SK-N-SH treated with all-trans-retinoic acid at 6 μM for 48 hours (cell line): ENCODE data around the gene ANKRD60.

Source experiments
- ATAC-seq: fragments of 200-7000 bp; cut with Tn5 transposase; 3 replicates; pipeline ENCODE4 v1.9.1; 2020; ENCODE audit warnings: mild to moderate bottlenecking, moderate library complexity
- ARNTL ChIP-seq: fragments of 450-650 bp; formaldehyde crosslinking; IDR thresholded peaks from 2 replicates; pipeline ENCODE4 v1.5.0; 2020; ENCODE audit warnings: low read depth, mild to moderate bottlenecking, moderate library complexity, borderline replicate concordance
- BACH2 ChIP-seq: fragments of 250-450 bp; sonication (Bioruptor Pico); IDR thresholded peaks from 2 replicates; pipeline ENCODE4 v1.9.0; 2021; ENCODE audit warnings: mild to moderate bottlenecking, borderline replicate concordance
- CREB5 ChIP-seq: fragments of 250-450 bp; sonication (Bioruptor Pico); IDR thresholded peaks from 2 replicates; pipeline ENCODE4 v1.5.1; 2020; ENCODE audit warnings: low read depth, mild to moderate bottlenecking, moderate library complexity
- CSDC2 ChIP-seq: fragments of 250-450 bp; sonication (Bioruptor Pico); IDR thresholded peaks from 2 replicates; pipeline ENCODE4 v1.5.0; 2020; ENCODE audit warnings: mild to moderate bottlenecking, moderate library complexity
- CSRNP3 ChIP-seq: fragments of 250-450 bp; sonication (Bioruptor Pico); IDR thresholded peaks from 2 replicates; pipeline ENCODE4 v1.5.1; 2021; ENCODE audit warnings: mild to moderate bottlenecking, moderate library complexity
- ESRRG ChIP-seq: fragments of 250-450 bp; sonication (Bioruptor Pico); IDR thresholded peaks from 2 replicates; pipeline ENCODE4 v1.6.1; 2021; ENCODE audit warnings: mild to moderate bottlenecking
- GLIS3 ChIP-seq: fragments of 250-450 bp; sonication (Bioruptor Pico); IDR thresholded peaks from 2 replicates; pipeline ENCODE4 v1.5.0; 2020; ENCODE audit warnings: mild to moderate bottlenecking, moderate library complexity
- ISL1 ChIP-seq: fragments of 250-450 bp; sonication (Bioruptor Pico); IDR thresholded peaks from 2 replicates; pipeline ENCODE4 v2.1.2; 2022; ENCODE audit warnings: mild to moderate bottlenecking, moderate library complexity
- OSR1 ChIP-seq: fragments of 250-450 bp; sonication (Bioruptor Pico); IDR thresholded peaks from 2 replicates; pipeline ENCODE4 v1.8.0; 2022; ENCODE audit warnings: moderate library complexity, mild to moderate bottlenecking, inconsistent platforms
- PATZ1 ChIP-seq: fragments of 250-450 bp; sonication (Bioruptor Pico); IDR thresholded peaks from 2 replicates; pipeline ENCODE4 v1.8.0; 2020; ENCODE audit warnings: mild to moderate bottlenecking, moderate library complexity, borderline replicate concordance
- POU6F1 ChIP-seq: fragments of 250-450 bp; sonication (Bioruptor Pico); IDR thresholded peaks from 2 replicates; pipeline ENCODE4 v1.8.0; 2021; ENCODE audit warnings: low read depth, mild to moderate bottlenecking, moderate library complexity, borderline replicate concordance
- PPARA ChIP-seq: fragments of 250-450 bp; sonication (Bioruptor Pico); IDR thresholded peaks from 2 replicates; pipeline ENCODE4 v1.5.0; 2020; ENCODE audit warnings: mild to moderate bottlenecking, borderline replicate concordance
- RARB ChIP-seq: fragments of 250-450 bp; sonication (Bioruptor Pico); IDR thresholded peaks from 2 replicates; pipeline ENCODE4 v1.8.0; 2021; ENCODE audit warnings: mild to moderate bottlenecking, moderate library complexity
- SNAI2 ChIP-seq: fragments of 250-450 bp; sonication (Bioruptor Pico); IDR thresholded peaks from 2 replicates; pipeline ENCODE4 v1.5.0; 2020; ENCODE audit warnings: mild to moderate bottlenecking, moderate library complexity
- TCF4 ChIP-seq: fragments of 250-450 bp; sonication (Bioruptor Pico); IDR thresholded peaks from 2 replicates; pipeline ENCODE4 v1.8.0; 2021; ENCODE audit warnings: mild to moderate bottlenecking, moderate library complexity, borderline replicate concordance
- TOX ChIP-seq: fragments of 250-450 bp; sonication (Bioruptor Pico); IDR thresholded peaks from 2 replicates; pipeline ENCODE4 v1.8.0; 2021; ENCODE audit warnings: mild to moderate bottlenecking, moderate library complexity, borderline replicate concordance
- TSHZ2 ChIP-seq: fragments of 250-450 bp; sonication (Bioruptor Pico); IDR thresholded peaks from 2 replicates; pipeline ENCODE4 v1.5.0; 2020; ENCODE audit warnings: mild to moderate bottlenecking, moderate library complexity
- ZC3H10 ChIP-seq: fragments of 250-450 bp; sonication (Bioruptor Pico); IDR thresholded peaks from 2 replicates; pipeline ENCODE4 v1.5.1; 2021; ENCODE audit warnings: mild to moderate bottlenecking, moderate library complexity
- ZFP3 ChIP-seq: fragments of 250-450 bp; sonication (Bioruptor Pico); IDR thresholded peaks from 2 replicates; pipeline ENCODE4 v1.5.0; 2020; ENCODE audit warnings: mild to moderate bottlenecking, moderate library complexity
- ZFP30 ChIP-seq: fragments of 450-650 bp; formaldehyde crosslinking; IDR thresholded peaks from 2 replicates; pipeline ENCODE4 v1.5.0; 2022; ENCODE audit warnings: mild to moderate bottlenecking, moderate library complexity
- ZNF565 ChIP-seq: fragments of 450-650 bp; formaldehyde crosslinking; conservative IDR thresholded peaks from 2 replicates; pipeline ENCODE4 v1.5.0; 2020; ENCODE audit warnings: low read depth, mild to moderate bottlenecking, moderate library complexity
- ZNF70 ChIP-seq: fragments of 450-650 bp; formaldehyde crosslinking; IDR thresholded peaks from 2 replicates; pipeline ENCODE4 v1.5.0; 2020; ENCODE audit warnings: mild to moderate bottlenecking, moderate library complexity
- ZNF8 ChIP-seq: fragments of 450-650 bp; formaldehyde crosslinking; IDR thresholded peaks from 2 replicates; pipeline ENCODE4 v1.5.0; 2020; ENCODE audit warnings: mild to moderate bottlenecking, moderate library complexity

Gene ANKRD60

GRCh38 chr20:58195047-58195446, 33.4 kb downstream of the ANKRD60 start:
- no peak for ATAC-seq
- TF ChIP-seq OSR1 (CRISPR knock-in tag) = no peak
- no peak for TF ChIP-seq TOX (CRISPR knock-in tag)
- no peak for TF ChIP-seq ZNF565 (CRISPR knock-in tag)
- no peak for TF ChIP-seq PPARA (CRISPR knock-in tag)
- no peak for TF ChIP-seq ISL1 (CRISPR knock-in tag)
- TF ChIP-seq ESRRG (CRISPR knock-in tag) = no peak

- TF ChIP-seq BACH2 (CRISPR knock-in tag) (no peak), ARNTL (CRISPR knock-in tag) (no peak), ZFP30 (CRISPR knock-in tag) (no peak), ZNF70 (CRISPR knock-in tag) (no peak), ZC3H10 (CRISPR knock-in tag) (no peak), TCF4 (CRISPR knock-in tag) (no peak), GLIS3 (CRISPR knock-in tag) (no peak), CREB5 (no peak), POU6F1 (CRISPR knock-in tag) (no peak), PATZ1 (CRISPR knock-in tag) (no peak), CSDC2 (no peak), SNAI2 (CRISPR knock-in tag) (no peak), ESRRG (CRISPR knock-in tag) (no peak), TOX (CRISPR knock-in tag) (no peak), ISL1 (CRISPR knock-in tag) (no peak), OSR1 (CRISPR knock-in tag) (no peak), ZNF8 (no peak)
- no peak for ATAC-seq
Observed at GRCh38 chr20:58194175-58194791, 34.2 kb downstream of the ANKRD60 start.

- TF ChIP-seq TOX (CRISPR knock-in tag) (no peak), ZNF70 (CRISPR knock-in tag) (no peak), ZFP30 (CRISPR knock-in tag) (no peak), PPARA (CRISPR knock-in tag) (no peak), TSHZ2 (CRISPR knock-in tag) (no peak), ESRRG (CRISPR knock-in tag) (no peak), CSRNP3 (CRISPR knock-in tag) (no peak), ZFP3 (no peak), ZC3H10 (CRISPR knock-in tag) (no peak), CSDC2 (no peak), TCF4 (CRISPR knock-in tag) (no peak), ARNTL (CRISPR knock-in tag) (no peak), RARB (CRISPR knock-in tag) (no peak), ISL1 (CRISPR knock-in tag) (no peak), POU6F1 (CRISPR knock-in tag) (no peak), ZNF8 (no peak), PATZ1 (CRISPR knock-in tag) (no peak), GLIS3 (CRISPR knock-in tag) (no peak)
- ATAC-seq = peak; percentile 61
Observed at GRCh38 chr20:58192567-58192966, 35.9 kb downstream of the ANKRD60 start.
